COR-L47 (cell line): Measurements from ENCODE around the gene LAMC1.

ENCODE experiments used
- DNase-seq: peaks from one replicate; lab custom pipeline; 2025; lab: John Stamatoyannopoulos, UW

The LAMC1 gene

GRCh38 chr1:183021405-183022201 lies 1.6 kb upstream of the LAMC1 start:
- DNase-seq, result no peak

- DNase-seq, result no peak
Measured at GRCh38 chr1:183022202-183023145, 746 bp upstream of the LAMC1 start.

DNA sequence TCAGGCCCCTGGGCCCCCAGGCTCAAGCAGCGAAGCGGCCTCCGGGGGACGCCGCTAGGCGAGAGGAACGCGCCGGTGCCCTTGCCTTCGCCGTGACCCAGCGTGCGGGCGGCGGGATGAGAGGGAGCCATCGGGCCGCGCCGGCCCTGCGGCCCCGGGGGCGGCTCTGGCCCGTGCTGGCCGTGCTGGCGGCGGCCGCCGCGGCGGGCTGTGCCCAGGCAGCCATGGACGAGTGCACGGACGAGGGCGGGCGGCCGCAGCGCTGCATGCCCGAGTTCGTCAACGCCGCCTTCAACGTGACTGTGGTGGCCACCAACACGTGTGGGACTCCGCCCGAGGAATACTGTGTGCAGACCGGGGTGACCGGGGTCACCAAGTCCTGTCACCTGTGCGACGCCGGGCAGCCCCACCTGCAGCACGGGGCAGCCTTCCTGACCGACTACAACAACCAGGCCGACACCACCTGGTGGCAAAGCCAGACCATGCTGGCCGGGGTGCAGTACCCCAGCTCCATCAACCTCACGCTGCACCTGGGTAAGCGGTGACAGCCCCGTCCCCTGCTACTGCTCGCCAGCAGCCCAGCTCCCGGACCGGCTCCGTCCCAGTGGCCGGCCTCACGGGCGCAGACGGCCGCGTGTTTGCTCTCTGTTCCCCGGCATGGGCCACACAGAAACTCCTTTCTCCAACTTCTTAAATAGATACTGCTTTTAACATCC lies 539 bp downstream of the LAMC1 start:
- peak; percentile 70 for DNase-seq

GRCh38 chr1:183024317-183025009 lies 1.2 kb downstream of the LAMC1 start:
- no peak for DNase-seq

DNA sequence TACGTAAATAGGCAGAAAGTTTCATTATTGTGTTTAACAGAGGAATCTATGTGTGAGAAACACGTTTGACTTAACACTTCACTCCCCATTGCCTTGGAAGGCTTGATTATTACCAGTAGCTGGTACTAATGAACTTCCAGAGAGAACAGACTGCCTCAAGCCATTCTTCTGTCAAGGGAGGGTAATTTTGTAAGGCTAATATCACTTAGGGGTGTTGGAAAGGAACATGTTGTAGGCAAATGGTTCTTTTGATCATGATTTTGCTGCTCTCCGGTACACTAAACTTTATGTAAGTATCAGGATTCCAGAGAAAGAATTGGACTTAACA lies 1.8 kb downstream of the LAMC1 start:
- no peak for DNase-seq

DNA sequence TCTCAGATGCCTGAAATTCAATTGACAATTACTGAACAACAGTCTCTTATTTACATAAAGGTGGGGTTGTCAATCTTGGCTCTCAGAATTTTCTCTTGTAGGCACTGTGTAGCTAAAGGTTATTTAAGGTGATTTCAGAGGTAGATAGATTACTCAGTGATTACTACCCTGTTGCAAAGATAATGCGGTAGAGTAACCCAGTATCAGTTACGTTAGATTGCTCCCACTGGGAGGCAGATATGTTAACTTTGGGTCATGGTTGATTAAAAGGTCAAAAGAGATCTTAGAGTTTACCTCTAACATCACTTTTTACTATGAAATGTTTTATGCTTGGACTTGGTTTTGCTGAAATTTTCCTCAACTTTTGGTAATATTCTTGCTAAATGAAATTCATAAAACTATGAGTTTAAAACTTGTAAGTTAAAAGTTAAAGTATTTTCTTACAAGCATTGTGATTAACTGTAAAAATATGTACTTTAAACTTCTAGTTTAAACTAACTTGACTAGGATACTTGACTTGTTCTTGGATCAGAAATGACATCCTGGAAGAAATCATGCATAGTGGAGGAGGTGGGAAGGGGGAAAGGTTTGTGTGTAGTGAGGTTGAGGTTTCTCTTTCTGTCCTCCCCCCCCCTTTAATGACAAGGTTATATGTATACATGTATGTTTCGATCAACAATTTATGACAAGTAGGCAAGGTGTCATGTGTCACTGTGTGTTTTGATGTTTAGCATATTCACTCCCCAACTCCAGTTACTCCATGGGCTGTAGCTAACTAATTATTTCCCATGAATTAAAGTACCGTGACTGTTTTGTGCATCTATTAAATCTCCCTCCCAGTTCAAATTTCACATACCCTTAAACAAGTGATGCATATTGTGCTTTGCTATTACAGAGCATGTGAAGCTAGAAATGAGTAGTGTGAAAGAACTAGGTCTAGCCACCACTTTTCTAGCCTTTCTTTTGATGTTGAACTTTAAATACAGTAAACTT lies 2.9 kb downstream of the LAMC1 start:
- no peak for DNase-seq

GRCh38 chr1:183027031-183027430 lies 3.8 kb downstream of the LAMC1 start:
- no peak for DNase-seq

GRCh38 chr1:183027791-183028190 lies 4.6 kb downstream of the LAMC1 start:
- no peak for DNase-seq

DNA sequence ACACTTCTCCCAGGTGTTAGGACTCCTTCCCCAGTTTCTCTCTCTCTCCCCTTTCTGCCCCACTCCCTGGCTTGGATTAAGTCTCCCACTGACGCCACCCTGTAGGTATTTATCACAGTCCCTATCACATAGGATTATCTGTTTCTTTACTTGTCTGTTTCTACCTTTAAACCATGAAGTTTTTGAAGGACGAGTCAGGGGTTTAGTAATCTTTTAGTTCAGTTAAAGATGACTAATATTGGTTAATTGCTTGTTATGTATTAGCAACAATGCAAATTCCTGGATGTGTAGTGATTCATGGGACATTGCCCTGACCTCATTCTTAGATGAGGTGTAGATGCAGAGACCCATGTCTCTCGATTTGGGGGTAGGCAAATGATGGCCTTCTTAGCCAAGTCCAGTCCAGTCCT lies 6.4 kb downstream of the LAMC1 start:
- no peak for DNase-seq

DNA sequence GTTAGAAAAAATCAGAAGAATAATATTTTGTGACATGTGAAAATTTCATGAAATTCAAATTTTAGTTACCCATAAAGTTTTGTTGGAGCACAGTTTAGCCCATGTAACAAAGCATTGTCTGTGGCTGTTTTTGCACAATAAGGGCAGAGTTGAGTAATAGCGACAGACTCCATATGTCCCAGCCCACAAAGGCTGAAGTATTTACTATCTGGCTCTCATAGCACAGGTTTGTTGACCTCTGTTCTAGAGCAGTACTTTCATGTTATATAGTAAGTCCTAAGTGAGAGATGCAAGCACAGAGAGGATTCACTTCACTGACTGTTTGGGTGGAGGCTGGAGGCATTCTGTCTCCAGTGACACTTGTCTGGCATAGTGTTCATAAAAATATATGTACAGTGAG lies 6.8 kb downstream of the LAMC1 start:
- no peak for DNase-seq

DNA sequence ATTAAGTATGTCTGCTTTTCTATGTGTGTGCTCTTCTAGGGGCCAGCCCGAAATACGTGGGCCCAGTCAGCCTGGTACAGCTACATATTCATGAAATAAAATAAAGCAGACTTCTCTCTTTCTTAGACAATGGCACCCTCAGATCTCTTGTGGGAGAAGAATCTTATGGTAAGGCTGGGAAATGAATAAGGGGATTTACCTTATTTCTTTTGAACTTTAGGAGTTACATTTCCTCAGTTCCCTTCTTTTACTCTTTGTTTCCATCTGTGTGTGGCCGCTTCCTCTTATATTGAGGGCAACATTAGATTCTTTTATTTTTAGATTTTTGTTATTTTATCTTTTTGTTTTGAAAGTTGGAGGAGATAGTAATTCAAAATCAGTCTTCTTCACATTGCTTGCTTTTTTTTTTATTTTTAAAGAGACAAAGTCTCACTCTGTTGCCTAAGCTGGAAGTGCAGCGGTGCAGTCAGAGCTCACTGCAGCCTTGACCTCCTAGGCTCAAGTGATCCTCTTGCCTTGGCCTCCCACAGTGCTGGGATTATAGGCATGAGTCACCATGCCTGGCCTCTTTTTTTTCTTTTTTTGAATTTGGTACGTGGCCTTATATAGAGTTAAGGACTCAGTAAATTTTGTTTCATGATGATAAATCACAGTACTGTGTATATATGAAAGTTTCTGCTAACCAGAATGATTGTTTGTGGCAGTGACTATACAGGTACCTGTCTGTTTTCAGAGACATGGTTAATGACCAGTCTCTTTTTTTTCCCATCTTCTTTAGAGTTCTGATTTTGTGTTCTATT lies 9.1 kb downstream of the LAMC1 start:
- no peak for DNase-seq

DNA sequence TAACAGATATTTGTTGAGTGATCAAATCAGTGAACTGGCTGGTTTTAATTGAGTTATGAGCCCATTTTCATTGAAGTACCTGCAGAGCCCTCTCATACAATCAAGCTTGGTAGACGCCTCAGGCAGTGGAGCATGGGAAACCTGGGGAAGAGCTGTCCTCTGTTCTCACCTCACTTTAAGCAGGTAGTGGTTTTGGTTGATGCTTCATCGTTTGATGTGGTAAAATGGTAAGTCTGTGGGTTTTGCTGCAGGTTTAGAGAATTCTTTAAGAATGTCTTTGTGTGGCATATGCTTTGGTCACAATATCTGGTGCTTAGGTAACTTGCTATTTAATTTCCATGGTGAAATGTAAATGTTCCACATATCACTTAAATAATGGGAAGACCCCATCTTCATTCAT lies 10.0 kb downstream of the LAMC1 start:
- no peak for DNase-seq

GRCh38 chr1:183034682-183035081 lies 11.5 kb downstream of the LAMC1 start:
- no peak for DNase-seq

DNA sequence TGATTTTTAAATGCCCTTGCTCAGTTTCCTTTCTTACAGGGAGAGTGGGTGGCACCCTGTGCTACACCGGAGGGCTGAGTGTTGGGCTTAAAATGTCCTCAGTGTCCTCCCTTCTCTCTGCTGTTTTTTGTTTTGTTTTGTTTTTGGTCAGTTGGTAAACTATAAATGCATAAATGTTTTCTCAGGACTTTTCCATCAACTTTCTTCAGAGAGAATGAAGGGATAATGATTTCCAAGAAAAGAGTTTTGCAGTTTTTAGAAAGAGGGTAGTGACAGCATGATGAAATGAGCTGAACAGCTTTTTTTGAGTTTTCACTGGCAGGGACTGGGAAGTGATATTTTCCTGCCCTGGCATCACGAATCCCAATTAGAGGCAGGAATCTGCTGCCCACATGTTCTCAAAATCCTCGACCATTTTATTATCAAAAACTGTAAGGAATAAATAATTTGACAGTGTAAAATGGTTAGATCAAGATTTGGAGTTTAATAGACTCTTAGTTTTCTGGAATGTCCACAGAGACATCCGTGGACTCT lies 15.2 kb downstream of the LAMC1 start:
- no peak for DNase-seq

GRCh38 chr1:183038913-183039312 lies 15.7 kb downstream of the LAMC1 start:
- no peak for DNase-seq

DNA sequence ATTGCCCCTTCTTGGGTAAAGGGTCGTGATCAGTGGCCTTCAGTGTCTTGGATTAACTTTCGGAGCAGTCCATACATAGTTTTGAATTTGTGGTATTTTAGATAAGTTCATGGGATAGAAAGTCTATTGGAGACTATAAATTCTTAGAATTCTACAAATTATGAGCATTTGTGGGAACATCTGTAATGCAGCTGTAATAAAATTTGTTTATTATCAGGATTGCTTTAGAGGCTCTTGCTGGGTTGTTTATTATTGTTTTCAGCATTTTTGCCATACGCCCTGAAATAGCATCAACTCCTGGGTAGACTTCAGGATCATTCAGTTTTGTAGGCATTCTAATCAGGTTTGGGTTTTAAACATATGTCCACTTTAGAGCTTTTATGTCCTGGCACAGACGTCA lies 16.1 kb downstream of the LAMC1 start:
- DNase-seq, result no peak

DNA sequence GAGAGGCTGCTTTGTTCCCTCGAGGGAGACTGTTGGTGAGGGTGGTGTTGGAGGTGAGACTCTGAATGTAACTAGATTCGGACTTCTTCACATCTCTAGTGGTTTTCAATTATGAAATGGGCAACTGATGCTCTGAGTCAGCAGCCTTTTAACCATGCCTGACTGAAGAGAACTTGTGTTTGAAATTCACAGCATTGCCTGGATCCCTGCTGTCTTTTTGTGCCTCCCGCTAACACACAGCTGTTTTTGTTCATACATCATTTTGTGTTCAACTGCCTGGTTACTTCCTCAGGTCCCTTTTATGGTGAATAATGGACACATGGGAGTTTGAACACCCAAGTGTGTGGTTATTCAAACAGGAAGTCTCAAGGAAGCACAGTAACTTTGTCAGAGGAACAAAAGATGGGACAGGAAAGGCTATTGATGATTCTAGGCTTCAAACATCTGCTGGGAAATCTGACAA lies 16.8 kb downstream of the LAMC1 start:
- peak; percentile 39 for DNase-seq

- DNase-seq, result no peak
Measured at GRCh38 chr1:183040547-183040971, 17.3 kb downstream of the LAMC1 start.

GRCh38 chr1:183043254-183043653 lies 20.0 kb downstream of the LAMC1 start:
- DNase-seq, result no peak
